NCI-H2196 treated with DMSO at 0.1 percent for 48 hours (cell line): Measurements from ENCODE around the gene VEGFA.
"Not testable (repeated sequence)": the region's sequence is repeated elsewhere in the genome, so short reads cannot be mapped to it uniquely, and the experiment has no call there.

Experiments used
- DNase-seq: peaks from one replicate; lab custom pipeline; 2025; ENCODE audit not compliant: unreplicated experiment; lab: John Stamatoyannopoulos, UW

VEGFA gene

DNA sequence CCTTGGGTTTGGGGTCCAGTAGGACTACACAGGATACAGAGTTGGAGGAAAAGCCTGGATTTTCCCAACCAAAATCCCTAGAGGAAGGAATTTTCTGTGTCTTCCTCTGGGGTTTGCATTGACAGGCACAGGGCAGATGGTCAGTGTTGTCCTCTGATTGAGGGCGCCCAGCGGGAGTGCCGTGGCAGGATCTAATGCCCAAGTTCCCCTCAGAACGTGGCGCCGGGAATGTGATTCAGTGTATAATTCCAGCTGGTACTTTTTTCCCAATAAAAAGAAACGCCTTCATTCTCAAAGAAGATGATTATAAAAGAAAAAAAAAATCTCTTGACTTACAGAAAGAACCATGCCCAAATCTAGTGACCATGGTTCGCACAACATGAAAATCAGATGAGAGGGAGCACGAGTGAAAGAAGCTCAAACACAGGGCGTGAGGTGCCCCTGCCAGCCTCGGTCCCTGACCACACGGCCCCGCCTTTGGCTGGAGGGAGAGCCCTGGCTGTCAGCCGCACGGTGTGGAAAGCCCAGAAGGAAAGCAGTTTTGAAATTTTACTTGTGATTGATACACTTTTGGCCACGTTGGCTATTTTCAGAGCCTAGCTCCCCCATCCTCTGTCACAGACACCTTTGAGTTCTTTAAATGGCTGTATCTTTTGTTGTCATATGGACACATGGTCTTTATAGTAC lies 31.6 kb downstream of the VEGFA start:
- no peak for DNase-seq

DNA sequence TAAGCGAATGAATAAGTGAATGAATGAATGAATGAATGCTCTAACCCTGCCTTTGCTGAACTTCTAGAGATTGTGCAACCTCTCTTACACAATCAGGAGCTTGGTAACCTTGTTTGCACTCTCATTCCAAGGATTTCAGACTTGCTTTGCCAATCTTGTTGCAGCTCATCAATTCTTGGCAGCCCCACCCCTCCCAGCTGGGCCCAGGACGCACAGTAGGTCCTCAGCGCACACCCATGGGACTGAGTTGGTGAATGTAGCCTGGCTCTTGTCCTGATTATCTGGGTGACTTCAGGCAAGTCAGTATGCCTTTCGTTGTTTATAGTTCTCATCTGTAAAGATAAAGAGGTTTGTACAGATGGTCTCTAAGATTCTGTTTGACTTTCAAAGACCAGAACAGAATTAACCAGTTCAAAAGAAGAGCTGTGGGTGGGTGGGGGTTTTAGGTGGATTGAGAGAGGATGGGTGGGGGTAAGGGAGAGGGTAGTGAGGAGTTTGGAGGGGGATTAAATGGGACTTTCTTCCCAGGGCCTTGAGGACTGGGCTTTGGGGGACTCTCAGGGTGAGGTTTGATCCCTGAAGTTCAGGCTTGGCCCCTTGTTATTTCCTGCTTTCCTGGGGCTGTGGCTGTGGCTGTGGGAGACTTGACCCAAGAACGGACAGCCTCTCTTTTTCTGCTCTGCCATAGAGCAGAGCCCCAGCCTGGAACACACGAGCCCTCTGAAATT lies 33.2 kb downstream of the VEGFA start:
- DNase-seq = no peak

DNA sequence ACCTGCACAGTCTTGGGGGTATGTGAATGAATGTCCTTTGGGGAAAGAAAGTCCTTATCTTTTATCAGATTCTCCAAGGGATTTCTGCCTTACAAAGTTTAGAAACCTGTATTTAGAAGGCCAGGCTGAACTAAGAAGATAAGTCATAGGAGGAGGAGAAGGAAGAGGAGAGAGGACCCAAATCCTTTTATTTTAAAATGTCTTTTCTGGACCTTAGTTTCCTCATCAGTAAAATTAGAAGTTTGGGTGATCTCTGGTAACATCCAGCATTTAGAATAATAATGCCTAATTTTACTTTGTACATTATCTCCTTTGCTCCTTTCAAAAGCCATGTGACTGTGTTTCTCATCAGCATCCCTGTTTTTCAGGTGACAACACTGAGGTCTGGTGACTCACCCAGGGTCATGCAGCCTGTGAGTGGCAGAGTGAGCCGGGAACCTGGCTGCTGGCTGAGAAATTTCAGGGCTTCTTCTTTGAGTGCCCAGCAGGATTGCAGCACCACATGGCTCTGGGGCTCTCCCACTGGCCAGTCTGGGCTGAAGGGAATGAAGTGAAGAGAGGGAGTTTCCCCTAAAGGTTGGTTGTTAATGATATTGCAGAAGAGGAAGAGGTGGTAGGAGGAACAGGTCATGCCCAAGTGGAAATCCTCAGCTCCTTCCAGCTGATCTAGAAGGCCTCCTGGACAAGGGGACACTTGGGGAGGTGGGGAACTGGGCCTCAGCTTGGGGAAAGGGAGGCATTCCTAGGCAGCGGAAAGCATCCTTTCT lies 34.0 kb downstream of the VEGFA start:
- no peak for DNase-seq

DNA sequence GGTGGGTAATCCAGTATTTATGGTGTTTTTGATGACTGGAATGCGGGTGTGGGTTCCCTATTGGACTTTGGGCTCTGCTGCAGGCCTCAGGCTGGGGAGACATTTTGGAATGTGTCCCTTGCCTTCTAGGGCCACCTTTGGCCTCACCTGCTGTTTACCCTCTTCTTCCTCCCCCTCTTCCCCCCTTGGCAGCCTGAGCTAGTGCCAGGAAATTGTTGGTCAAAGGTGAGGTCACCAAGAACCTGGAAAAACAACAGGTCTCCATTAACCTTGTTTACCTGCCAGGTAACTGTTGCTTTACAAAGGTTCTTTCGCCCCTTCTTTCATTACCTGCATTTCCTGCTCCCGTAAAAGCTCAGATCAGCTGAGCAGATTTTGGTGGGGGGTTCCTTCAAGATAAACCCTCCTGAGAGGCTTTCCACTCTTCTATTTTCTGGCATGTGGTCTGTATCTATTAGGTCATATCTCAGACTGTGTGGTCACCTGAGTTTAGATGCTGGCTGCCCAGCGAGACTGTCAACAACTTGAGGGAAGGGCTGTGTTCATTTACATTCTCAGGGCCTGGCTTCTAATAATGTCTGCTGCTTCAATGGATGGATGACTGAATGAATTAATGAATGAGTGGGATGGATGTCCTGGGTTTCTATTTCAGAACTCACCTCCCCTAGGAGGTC lies 34.7 kb downstream of the VEGFA start:
- DNase-seq = no peak

DNA sequence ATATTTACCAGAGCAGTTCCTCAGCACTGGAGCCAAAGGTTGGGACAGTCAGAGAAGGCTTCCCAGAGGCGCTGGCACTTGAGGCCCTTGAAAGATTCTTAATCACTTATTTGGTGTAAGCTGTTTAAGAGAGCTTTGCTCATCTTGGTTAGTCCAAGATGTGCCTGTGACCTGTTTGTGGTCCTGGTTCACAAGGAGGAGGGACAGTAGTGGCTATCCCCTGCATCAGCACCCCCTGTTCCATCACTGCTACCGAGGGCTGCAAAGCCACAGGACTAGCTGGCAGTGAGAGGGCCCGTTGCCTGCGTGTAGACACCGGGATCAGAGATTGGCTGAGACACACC lies 35.7 kb downstream of the VEGFA start:
- DNase-seq = no peak

DNA sequence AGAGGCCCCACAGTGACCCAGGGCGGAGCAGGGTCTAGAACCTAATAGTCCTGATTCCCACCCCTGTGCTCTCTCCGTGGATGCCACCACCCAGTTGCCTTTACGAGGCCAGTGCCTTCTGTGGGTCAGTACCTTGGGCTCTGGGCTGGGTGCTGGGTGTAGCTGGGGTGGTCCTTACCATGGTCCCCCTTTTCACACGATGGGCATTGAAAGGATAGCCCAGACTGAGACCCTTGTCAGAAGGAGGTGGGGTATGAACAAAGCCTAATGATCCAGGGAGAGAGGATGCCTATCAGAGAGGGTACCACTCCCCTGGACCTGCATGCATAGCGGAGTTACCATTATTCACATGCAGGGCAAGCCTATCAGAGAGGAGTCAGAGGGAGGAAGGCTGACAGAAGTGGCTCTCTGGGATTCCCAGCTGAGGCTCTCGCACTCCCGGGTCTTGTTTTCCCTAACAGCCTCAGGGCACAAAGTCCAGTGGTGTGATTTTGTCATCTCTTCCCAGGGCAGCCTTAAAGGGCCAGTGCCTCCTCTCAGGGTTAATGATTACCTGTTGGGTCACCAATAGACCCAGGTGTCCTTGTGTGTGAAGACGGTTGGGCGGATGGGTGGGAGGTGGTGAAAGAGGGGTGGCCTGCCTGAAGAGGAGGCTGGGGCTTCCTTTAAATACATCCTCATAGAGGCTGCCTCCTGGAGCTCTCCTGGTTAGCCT lies 36.2 kb downstream of the VEGFA start:
- DNase-seq = no peak

DNA sequence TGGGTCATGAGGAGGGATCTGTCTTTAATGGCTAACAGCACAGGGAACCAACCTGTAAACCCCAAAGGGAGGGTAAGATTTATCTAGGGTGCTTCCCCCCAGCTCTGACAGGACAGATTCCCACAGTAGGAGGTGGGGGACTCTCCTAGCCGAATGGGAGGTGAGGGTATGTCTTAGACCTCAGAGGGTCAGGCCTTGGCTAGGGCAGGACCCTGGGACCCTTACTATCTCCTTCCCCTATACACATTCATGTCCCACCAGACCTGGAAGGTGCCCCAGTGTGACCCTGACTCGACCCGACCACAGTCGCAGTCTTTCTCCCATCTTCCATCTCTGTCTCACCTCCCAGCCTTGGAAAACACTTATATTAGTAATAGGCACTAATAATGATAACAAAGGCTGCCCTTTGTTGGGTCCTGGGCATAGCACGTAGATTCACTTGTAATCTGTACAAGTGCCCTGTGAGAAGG lies 36.8 kb downstream of the VEGFA start:
- no peak for DNase-seq

DNA sequence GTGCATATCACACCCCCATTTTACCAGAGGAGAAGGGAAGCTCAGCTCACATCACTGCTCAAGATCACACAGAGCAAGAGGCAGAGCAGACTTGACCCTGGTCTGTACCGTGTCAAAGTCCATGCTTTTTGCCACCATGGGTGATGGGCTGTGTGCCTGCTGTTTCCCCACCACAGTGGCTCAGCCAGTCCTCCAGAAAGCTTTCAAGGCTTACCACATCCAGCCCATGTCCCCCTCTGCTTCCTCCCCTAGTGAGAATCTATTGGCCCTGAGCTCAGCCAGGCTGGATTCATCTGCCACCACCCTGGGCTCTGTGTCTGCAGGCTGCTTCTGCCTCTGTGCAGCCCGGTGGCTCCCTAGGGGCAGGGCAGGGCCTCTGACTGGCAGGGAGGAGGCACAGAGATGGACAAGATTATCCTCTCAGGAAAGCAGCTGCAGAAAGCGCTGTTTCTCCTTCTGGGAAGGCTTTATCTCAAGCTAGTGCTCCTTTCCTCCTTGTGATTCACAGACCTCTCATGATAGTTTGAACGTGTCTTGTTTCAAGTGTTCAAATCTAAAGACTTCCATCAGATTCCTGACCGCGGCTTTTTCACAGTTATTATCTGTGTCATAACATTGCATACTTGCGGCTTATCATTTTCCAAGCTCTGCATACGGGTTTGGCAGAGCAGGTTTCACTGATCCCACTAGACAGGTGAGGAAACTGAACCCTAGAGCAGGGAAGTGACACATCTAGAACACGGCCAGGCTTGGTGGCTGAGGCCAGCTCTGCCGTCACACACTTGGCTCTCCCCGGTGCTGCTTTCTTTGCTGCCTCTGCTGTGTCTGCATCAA lies 37.4 kb downstream of the VEGFA start:
- no peak for DNase-seq

DNA sequence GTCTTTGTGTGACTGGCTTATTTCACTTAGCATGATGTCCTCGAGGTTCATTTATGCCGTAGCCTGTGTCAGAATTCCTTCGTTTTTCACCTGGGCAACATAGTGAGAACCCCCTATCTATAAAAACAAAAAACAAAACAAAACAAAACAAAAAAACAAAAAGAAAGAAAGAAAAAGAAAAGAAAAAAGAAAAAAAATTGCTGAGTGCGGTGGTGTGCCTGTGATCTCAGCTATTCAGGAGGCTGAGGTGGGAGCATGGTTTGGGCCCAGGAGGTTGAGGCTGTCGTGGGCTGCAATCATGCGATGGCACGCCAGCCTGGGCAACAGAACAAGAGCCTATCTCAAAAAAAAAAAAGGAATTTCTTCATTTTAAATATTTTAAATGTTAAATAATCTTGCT lies 38.4 kb downstream of the VEGFA start:
- no peak for DNase-seq

DNA sequence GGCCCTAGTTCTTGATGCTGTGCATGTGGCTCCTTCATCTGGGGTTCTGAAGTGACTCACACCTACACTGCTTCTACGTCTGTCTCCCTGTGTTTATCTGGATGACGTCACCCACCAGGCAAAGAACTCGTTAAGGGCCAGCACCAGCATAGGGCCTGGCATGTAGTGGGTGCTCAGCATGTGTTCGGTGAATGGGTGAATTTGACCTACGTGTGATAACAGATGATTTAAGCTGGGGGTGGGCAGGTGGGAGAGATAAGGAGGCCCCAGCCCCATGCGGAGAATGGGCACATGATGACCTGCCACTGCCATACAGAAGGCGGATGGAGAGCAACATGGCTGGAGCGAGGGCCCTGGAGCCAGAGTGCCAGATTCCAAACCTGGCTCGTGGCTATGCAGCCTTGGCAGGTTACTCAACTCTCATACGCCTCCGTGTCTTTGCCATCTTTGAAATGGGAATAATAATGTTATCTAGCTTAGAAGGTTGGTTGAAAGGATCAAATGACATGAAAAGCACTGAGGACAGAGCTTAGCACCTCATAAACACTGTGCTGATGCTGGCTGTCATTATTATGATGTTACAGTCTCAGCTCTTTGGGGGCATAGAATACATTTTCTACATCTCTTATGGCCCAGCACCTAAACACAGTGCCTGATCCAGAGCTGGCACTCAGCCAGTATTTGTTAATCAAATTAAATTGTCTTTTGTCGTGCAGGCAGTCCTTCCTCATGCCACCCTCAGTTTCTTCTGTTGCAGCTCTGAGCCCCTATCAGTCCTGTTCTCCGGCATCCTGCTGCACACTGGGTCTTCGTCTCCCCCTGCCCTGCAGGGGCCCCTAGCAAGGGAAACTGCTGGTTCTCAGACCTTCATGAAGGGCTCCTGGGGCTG lies 39.6 kb downstream of the VEGFA start:
- DNase-seq = peak; percentile 13

DNA sequence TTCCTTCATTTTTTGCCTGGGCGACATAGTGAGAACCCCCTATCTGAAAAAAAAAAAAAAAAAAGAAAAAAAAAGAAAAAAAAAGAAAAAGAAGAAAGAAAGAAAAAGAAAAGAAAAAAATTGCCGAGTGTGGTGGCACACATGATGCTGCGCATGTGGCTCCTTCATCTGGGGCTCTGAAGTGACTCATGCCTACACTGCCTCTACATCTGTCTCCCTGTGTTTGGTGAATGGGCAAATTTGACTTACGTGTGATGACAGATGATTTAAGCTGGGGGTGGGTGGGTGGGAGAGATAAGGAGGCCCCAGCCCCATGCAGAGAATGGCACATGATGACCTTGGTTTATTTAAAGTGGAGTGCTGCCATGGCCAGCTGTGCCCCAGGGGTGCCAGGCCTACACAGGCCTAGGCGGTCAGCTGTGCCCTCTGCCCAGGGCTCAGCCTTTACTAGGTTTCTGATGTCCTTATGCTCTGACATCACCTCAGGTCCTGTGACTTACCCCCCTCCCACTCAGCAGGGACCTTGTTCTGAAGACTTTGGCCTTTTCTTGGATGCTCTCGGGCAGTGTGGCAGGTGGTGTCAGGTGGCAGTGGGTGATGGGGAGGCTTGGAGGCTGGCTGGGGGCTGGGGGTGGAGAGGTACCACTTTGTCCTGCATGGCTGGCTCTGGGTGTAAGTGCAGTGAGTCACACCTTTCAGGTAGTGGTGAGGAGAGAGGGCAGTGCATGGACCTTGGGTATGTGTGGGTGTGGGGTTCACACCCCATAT lies 41.1 kb downstream of the VEGFA start:
- DNase-seq = no peak

DNA sequence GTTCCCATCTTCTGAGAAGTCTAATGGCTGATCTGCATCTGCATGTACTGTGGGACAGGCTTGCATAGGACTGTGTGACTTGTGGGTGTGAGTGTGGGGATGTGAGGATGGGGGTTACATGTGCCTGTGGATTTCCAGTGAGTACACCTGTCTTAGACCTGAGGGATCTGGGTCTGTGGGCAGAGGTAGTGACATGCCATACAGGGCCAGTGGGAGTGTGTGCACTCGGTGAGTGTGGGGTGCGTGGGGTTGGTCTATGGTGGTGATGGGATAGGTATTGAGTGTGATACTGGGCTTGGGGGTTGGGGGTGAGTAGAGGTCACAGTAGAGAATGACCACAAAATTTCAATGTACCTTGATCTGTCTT lies 41.7 kb downstream of the VEGFA start:
- no peak for DNase-seq

DNA sequence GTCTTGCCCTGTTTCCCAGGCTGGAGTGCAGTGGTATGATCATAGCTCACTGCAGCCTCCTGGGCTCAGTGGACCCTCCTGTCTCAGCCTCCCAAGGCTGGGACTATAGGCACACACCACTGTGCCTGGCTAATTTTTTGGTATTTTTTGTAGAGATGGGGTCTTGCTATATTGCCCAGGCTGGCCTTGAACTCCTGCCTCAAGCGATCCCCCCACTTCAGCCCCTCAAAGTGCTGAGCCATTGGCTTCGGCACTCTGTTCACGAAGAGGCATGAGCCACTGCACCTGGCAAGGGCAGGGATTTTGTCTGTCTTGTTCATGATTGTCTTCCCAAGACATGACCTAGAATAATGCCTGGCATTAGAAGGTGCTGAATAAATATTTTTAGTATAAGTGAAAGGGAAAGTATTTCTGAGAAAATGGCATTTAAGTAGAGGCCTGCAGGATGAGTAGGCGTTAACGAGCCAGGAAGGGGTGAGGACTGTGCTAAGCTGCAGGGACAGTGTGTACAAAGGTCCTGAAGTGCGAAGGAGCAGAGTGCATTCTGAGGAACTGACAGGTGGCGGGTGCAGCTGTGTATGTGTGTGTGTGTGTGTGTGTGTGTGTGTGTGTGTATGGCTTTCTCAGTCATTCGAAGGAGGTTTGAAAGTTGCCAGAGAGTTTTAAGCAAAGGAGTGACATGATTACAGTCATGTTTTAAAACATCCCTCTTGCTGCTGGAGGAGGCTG lies 43.0 kb downstream of the VEGFA start:
- DNase-seq = no peak

DNA sequence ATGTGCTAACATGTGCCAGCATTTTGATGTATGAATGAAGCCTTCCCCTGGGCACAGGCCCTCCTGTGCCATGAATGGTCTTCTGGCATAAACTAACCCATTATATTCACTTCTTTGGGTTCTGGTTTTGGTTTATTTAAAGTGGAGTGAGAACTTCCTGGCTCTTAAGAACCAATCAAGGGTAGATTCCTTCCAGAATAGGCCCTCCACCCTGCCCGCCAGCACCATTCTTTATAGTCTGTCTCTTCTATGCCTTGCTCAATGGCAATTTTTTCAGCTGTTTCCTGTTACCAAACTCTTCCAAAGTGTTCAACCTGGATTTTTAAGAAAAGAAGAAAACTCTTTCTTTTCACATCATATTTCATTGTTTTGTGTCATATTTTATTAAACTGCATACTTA lies 44.1 kb downstream of the VEGFA start:
- DNase-seq = no peak

DNA sequence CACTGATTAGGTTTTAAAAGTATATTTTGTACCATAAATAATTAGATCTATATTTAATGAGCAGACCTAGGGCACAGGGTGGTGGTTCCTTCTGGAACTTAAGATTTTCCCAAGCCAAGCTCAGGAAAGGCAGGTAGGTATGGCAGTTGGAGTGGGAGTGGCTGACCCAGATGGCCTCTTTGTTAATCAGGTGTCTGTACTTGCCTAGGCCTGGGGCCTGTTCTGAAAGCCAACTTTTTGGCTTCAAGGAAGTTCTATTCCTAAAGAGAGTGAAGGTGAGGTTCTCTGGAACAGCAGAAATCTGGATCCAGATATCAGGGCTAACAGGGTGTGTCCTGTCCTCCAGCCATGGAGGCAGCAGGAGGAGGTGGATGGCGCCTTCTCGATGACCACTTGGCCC lies 44.9 kb downstream of the VEGFA start:
- no peak for DNase-seq

DNA sequence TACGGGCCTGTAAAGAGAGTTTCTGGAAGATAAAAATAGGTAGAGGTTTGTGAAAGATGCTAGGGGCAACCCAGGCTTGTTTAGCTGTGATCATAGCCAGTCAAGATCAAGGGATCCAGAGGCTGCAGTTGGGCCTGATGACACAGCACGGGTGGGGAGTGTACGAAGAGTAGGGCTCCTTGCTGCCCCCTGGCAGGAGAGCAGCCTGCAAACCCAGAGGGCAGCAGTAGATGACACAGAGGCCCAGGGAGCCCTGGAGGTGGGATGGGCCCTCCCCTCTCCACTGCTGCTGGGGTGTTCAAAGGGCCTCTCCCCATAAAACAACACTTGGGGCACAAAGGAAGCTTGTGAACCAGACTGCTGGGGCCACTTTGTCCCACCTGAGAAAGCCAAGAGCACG lies 47.2 kb downstream of the VEGFA start:
- no peak for DNase-seq

DNA sequence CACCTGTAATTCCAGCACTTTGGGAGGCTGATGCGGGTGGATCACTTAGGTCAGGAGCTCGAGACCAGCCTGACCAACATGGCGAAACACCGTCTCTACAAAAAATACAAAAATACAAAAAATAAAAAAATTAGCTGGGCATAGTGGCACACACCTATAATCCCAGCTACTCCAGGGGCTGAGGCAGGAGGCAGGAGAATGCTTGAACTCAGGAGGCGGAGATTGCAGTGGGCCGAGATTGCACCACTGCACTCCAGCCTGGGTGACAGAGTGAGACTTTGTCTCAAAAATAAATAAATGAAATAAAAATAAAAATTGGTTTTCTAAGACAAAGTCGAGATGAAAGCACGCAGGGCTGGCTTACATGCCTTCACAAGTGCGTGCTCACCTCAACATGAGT lies 49.0 kb downstream of the VEGFA start:
- DNase-seq = not testable (repeated sequence)

DNA sequence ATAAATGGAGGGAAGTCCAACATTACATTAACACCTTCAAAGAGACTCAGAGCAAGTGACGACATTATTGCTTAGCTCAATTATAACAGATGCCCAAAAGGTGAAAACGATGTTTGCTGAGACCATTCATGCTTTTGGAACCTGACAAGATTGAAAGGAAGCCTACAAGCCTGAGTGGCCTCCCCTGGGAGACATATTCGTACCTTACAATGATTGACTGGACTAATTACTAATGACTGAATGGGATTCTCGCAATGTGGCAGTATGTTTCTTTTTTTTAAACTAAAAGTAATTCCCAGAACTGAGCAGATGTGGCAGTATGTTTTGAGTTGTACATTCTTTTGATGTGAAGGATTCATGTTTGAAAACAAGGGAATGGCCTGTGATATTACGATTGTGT lies 49.9 kb downstream of the VEGFA start:
- DNase-seq = no peak
